ENCODE data around the gene CREB5. TPM values are rescaled to one million over a fixed set of nuclear protein-coding genes. Genes with fewer than 3 reads are reported as not detected.

The CREB5 gene
- total RNA-seq, 1 experiment from 2014 or later: 1.3 TPM

- TF ChIP-seq, protein P1, sequence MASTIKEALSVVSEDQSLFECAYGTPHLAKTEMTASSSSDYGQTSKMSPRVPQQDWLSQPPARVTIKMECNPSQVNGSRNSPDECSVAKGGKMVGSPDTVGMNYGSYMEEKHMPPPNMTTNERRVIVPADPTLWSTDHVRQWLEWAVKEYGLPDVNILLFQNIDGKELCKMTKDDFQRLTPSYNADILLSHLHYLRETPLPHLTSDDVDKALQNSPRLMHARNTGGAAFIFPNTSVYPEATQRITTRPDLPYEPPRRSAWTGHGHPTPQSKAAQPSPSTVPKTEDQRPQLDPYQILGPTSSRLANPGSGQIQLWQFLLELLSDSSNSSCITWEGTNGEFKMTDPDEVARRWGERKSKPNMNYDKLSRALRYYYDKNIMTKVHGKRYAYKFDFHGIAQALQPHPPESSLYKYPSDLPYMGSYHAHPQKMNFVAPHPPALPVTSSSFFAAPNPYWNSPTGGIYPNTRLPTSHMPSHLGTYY (CRISPR knock-in tag; IDR thresholded peaks at IDR 0.05): no peak
- TF ChIP-seq ZNF232 (CRISPR knock-in tag; IDR thresholded peaks at IDR 0.05) (no peak), SOX15 (CRISPR knock-in tag; IDR thresholded peaks at IDR 0.05) (no peak), GABPB1 (CRISPR knock-in tag; IDR thresholded peaks at IDR 0.05) (no peak)
Measured at GRCh38 chr7:28873365-28873764, 461.0 kb downstream of the CREB5 start (continued).

- Mint-ChIP-seq H3K27me3 (ENCODE audit: low read depth) (no peaks in the 10 kb centered on the region; the same call in 1 of the 2 replicates), H3K4me1 (peaks cover 7% of the 10 kb centered on the region), H3K27ac (no peak overlapping the region), H3K9me3 (no peaks in the 10 kb centered on the region), H3K4me3 (no peak overlapping the region), H3K36me3 (no peaks in the 10 kb centered on the region)
- TF ChIP-seq, protein P2, sequence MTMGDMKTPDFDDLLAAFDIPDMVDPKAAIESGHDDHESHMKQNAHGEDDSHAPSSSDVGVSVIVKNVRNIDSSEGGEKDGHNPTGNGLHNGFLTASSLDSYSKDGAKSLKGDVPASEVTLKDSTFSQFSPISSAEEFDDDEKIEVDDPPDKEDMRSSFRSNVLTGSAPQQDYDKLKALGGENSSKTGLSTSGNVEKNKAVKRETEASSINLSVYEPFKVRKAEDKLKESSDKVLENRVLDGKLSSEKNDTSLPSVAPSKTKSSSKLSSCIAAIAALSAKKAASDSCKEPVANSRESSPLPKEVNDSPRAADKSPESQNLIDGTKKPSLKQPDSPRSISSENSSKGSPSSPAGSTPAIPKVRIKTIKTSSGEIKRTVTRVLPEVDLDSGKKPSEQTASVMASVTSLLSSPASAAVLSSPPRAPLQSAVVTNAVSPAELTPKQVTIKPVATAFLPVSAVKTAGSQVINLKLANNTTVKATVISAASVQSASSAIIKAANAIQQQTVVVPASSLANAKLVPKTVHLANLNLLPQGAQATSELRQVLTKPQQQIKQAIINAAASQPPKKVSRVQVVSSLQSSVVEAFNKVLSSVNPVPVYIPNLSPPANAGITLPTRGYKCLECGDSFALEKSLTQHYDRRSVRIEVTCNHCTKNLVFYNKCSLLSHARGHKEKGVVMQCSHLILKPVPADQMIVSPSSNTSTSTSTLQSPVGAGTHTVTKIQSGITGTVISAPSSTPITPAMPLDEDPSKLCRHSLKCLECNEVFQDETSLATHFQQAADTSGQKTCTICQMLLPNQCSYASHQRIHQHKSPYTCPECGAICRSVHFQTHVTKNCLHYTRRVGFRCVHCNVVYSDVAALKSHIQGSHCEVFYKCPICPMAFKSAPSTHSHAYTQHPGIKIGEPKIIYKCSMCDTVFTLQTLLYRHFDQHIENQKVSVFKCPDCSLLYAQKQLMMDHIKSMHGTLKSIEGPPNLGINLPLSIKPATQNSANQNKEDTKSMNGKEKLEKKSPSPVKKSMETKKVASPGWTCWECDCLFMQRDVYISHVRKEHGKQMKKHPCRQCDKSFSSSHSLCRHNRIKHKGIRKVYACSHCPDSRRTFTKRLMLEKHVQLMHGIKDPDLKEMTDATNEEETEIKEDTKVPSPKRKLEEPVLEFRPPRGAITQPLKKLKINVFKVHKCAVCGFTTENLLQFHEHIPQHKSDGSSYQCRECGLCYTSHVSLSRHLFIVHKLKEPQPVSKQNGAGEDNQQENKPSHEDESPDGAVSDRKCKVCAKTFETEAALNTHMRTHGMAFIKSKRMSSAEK (CRISPR knock-in tag; IDR thresholded peaks at IDR 0.05; ENCODE audit: borderline replicate concordance): no peak
- TF ChIP-seq ZNF416 (CRISPR knock-in tag; IDR thresholded peaks at IDR 0.05) (no peak), E2F1 (CRISPR knock-in tag; IDR thresholded peaks at IDR 0.05) (no peak), ZNF121 (CRISPR knock-in tag; IDR thresholded peaks at IDR 0.05) (no peak), PRDM15 (CRISPR knock-in tag; IDR thresholded peaks at IDR 0.05) (no peak)
- no peak for ATAC-seq
- POLR2A ChIA-PET: no interaction called here
- no peak for DNase-seq (ENCODE audit: low spot score)
- CTCF ChIA-PET: no interaction called here
Measured at GRCh38 chr7:28874001-28874400, 461.7 kb downstream of the CREB5 start.

Other genes with a start within 250 kb of the CREB5 start
- 11.9 to 19.0 TPM (median 17.0 TPM) in 3 replicates for gene JAZF1, start 231.7 kb upstream of the CREB5 start, total RNA-seq (2021)